ENCODE data around the gene CES4A. TPM values are rescaled to one million over a fixed set of nuclear protein-coding genes. Genes with fewer than 3 reads are reported as not detected.

The CES4A gene
- total RNA-seq, 1 experiment from 2014 or later = 0.61 TPM

- Mint-ChIP-seq H3K4me3 (no peak overlapping the region), H3K27me3 (ENCODE audit: low read depth) (no peaks in the 10 kb centered on the region), H3K9me3 (no peaks in the 10 kb centered on the region), H3K4me1 (no peaks in the 10 kb centered on the region), H3K27ac (no peak overlapping the region), H3K36me3 (0 out of 2 replicates have a peak, but pooled peaks cover 2% of the 10 kb centered on the region)
- DNase-seq (ENCODE audit: low spot score) = no peak
- TF ChIP-seq AR (CRISPR knock-in tag; IDR thresholded peaks at IDR 0.05) (no peak), TEAD4 (CRISPR knock-in tag; IDR thresholded peaks at IDR 0.05) (no peak), MYBL2 (CRISPR knock-in tag; IDR thresholded peaks at IDR 0.05) (no peak), FOXP1 (CRISPR knock-in tag; IDR thresholded peaks at IDR 0.05; ENCODE audit: borderline replicate concordance) (no peak)
- ChIA-PET CTCF (interaction anchor here (1.0 kb wide), 1 partner anchor 117 kb away, joined by 3 read pairs; no protein-coding TSS in a partner anchor), POLR2A (no interaction called here)
- ATAC-seq = no peak
These were observed 64.0 kb downstream of the CES4A start for GRCh38 chr16:67052399-67052798.

GRCh38 chr16:67053767-67054334 lies 65.5 kb downstream of the CES4A start:
- DNase-seq (ENCODE audit: low spot score) = no peak
- no peaks in the 10 kb centered on the region for H3K4me1 Mint-ChIP-seq
- 0 out of 2 replicates have a peak, but pooled peaks cover 2% of the 10 kb centered on the region for H3K36me3 Mint-ChIP-seq
- no peak overlapping the region for H3K4me3 Mint-ChIP-seq
- ATAC-seq = no peak
- no peaks in the 10 kb centered on the region for H3K27me3 Mint-ChIP-seq (ENCODE audit: low read depth)
- TF ChIP-seq CTCF (IDR thresholded peaks at IDR 0.05) (no peak), JUN (CRISPR knock-in tag; IDR thresholded peaks at IDR 0.05) (no peak), ZMAT4 (CRISPR knock-in tag; IDR thresholded peaks at IDR 0.05) (no peak), ZNF512 (CRISPR knock-in tag; IDR thresholded peaks at IDR 0.05; ENCODE audit: borderline replicate concordance) (no peak), ZNF671 (CRISPR knock-in tag; IDR thresholded peaks at IDR 0.05) (no peak)
- no peaks in the 10 kb centered on the region for H3K9me3 Mint-ChIP-seq
- ChIA-PET CTCF (interaction anchor here (1.2 kb wide), 1 partner anchor 36 kb away, joined by 4 read pairs; no protein-coding TSS in a partner anchor), POLR2A (interaction anchor here (0.6 kb wide), 1 partner anchor 176 kb away, joined by 4 read pairs; no protein-coding TSS in a partner anchor)
- H3K27ac Mint-ChIP-seq = no peak overlapping the region; the same call in 1 of the 2 replicates

- no peak overlapping the region for H3K4me3 Mint-ChIP-seq
- no peaks in the 10 kb centered on the region for H3K4me1 Mint-ChIP-seq
- CTCF ChIA-PET = interaction anchor here (1.1 kb wide), 1 partner anchor 13 kb away, joined by 4 read pairs; no protein-coding TSS in a partner anchor
- DNase-seq (ENCODE audit: low spot score) (no peak), ATAC-seq (no peak)
- TF ChIP-seq SP1 (CRISPR knock-in tag; conservative IDR thresholded peaks at IDR 0.05) (no peak), ERG (CRISPR knock-in tag; IDR thresholded peaks at IDR 0.05) (no peak), NFYB (CRISPR knock-in tag; conservative IDR thresholded peaks at IDR 0.05; ENCODE audit: low read depth) (no peak), NR1H2 (CRISPR knock-in tag; IDR thresholded peaks at IDR 0.05) (no peak), SMAD4 (CRISPR knock-in tag; IDR thresholded peaks at IDR 0.05) (no peak), JAZF1 (CRISPR knock-in tag; IDR thresholded peaks at IDR 0.05) (no peak), NR2C2 (CRISPR knock-in tag; IDR thresholded peaks at IDR 0.05) (no peak), USF2 (CRISPR knock-in tag; IDR thresholded peaks at IDR 0.05) (no peak), E2F5 (CRISPR knock-in tag; IDR thresholded peaks at IDR 0.05) (no peak), OVOL2 (CRISPR knock-in tag; IDR thresholded peaks at IDR 0.05; ENCODE audit: borderline replicate concordance) (no peak), ELF4 (CRISPR knock-in tag; IDR thresholded peaks at IDR 0.05; ENCODE audit: low read depth) (no peak), ZNF512 (CRISPR knock-in tag; IDR thresholded peaks at IDR 0.05; ENCODE audit: borderline replicate concordance) (no peak)
- H3K36me3 Mint-ChIP-seq = 0 out of 2 replicates have a peak, but pooled peaks cover 2% of the 10 kb centered on the region
- H3K27me3 Mint-ChIP-seq (ENCODE audit: low read depth) = no peaks in the 10 kb centered on the region
- no peaks in the 10 kb centered on the region for H3K9me3 Mint-ChIP-seq
- POLR2A ChIA-PET = interaction anchor here (0.5 kb wide), 1 partner anchor 1980 kb away, joined by 4 read pairs; no protein-coding TSS in a partner anchor
- H3K27ac Mint-ChIP-seq = no peak overlapping the region
These were observed 66.5 kb downstream of the CES4A start for GRCh38 chr16:67054901-67055300.

All from WTC11 (cell line).